Activated naive CD8-positive, alpha-beta T cell treated with anti-CD3 and anti-CD28 coated beads, Interleukin-2, amount 10 ng/mL, durations not matched to agents 7 days and 5 days (primary cell): ENCODE results near the gene SRP19. TPM values are rescaled to one million over a fixed set of nuclear protein-coding genes. Genes with fewer than 3 reads are reported as not detected.
"Not testable (repeated sequence)": the region's sequence is repeated elsewhere in the genome, so short reads cannot be mapped to it uniquely, and the experiment has no call there.

Experiments used
- ATAC-seq: fragments of 150-1000 bp; cut with Tn5 transposase; one replicate; pipeline ENCODE4 v1.10.0; 2021; ENCODE audit warnings: low read depth, moderate library complexity
- POLR2A ChIA-PET: fragments of 350-600 bp; sonication (Branson Sonifier 250); formaldehyde crosslinking; loops from one replicate; lab custom pipeline; 2021; ENCODE audit warnings: antibody characterized with exemption; lab: Charles Lee
- DNase-seq: peaks from one replicate; pipeline ENCODE4 v3.0.0; 2021
- H3K27ac Mint-ChIP-seq: one replicate; pipeline ENCODE4 v1.8.0; 2022; ENCODE audit warnings: mild to moderate bottlenecking, mixed read lengths
- H3K27me3 Mint-ChIP-seq: one replicate; pipeline ENCODE4 v1.8.0; 2022; ENCODE audit warnings: mild to moderate bottlenecking, moderate library complexity, mixed read lengths
- H3K36me3 Mint-ChIP-seq: one replicate; pipeline ENCODE4 v1.8.0; 2021; ENCODE audit warnings: mild to moderate bottlenecking, mixed read lengths
- H3K4me1 Mint-ChIP-seq: one replicate; pipeline ENCODE4 v1.8.0; 2021; ENCODE audit warnings: mixed read lengths
- H3K4me3 Mint-ChIP-seq: one replicate; pipeline ENCODE4 v1.8.0; 2022; ENCODE audit warnings: mild to moderate bottlenecking, moderate library complexity, mixed read lengths
- H3K9me3 Mint-ChIP-seq: one replicate; pipeline ENCODE4 v1.8.0; 2021; ENCODE audit warnings: mixed read lengths
- total RNA-seq, 2 experiments: library from RNA; stranded (reverse); gene quantifications; one replicate each; pipeline ENCODE4 v1.2.3, GENCODE V29; 2021

Gene SRP19
- total RNA-seq, 2 experiments from 2014 or later: 51.2 to 57.0 TPM

DNA sequence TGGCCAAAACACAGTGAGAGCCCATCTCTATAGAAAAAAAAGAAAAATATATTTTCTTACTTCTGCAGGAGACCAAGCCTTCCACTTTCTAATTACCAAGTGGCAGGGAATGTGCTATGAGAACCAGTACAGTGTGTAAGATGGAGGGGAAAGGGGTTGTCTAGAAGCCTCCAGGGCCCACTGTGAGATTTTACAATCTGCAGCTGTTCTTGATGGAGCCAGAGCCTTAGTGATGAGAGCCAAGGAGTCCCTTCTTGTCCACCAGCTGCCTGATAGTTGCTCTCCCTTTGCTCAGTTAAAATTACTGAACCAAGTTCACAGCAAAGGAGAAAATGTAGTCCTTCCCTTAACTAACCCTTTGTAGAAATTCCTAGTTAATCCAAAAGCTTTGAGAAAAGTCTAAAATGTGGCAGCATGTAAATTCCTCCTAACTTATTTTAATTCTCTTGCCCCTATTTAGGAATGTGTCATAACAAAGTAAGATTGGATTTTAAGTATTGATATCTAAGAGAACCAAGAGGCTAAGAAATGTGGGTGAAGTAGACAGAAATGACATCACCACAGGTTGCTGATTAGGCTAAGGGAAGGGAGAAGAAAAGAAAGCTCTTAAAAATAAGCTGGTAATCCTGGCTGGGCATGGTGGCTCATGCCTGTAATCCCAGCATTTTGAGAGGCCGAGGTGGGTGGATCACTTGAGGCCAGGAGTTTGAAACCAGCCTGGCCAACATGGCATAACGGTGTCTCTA, 19.3 kb downstream of the SRP19 start:
- POLR2A ChIA-PET: interaction anchor here (1.0 to 1.3 kb wide), 3 partner anchors 19 to 96 kb away, joined by 3 to 4 read pairs (median 3); partner anchors contain the start of genes DCP2 and SRP19
- H3K4me3 Mint-ChIP-seq: no peak overlapping the region

DNA sequence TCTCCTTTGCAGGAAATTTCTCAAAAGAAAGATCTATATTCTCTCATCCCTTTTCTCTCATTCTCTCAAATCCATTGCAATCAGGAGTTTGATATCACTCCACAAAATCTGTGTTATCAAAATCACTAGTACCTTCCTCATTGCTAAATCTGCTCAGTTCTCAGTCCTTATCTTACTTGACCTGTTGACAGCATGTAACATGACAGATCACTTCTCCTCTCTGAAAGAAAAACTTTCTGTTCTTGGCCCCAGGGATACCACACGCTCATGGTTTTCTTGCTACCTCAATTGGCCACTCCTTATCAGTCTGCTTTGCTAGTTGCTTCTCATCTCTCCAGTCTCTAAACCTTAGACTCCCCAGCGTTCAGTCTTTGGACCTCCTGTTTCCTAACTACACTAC, 22.1 kb downstream of the SRP19 start:
- H3K4me3 Mint-ChIP-seq: no peak overlapping the region

More for the DNA sequence above, 19.3 kb downstream of the SRP19 start:
- no peak for ATAC-seq
- Mint-ChIP-seq H3K27ac (peak overlapping the region; percentile 70), H3K4me1 (peaks cover 37% of the 10 kb centered on the region), H3K36me3 (peaks cover 27% of the 10 kb centered on the region), H3K9me3 (no peaks in the 10 kb centered on the region), H3K27me3 (no peaks in the 10 kb centered on the region)
- DNase-seq: no peak

DNA sequence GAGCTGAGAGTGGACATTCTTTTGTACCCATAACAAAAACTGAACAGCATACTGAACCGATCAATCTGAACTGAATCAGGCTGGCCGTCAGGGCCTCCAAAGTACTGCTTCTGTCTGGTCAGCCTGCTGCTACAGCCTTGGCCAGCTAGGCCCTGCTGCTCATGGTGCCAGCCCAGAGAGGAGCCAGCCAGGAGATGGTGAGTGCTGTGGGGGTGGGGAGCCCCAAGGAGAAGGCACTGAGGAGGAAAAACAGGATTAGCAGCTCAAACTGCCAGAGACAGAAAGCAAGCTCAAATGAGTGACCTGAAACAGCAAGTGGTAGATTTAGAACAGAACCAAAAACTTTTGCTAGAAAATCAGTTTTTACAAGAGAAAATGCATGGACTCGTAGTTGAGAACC, 23.9 kb downstream of the SRP19 start:
- ATAC-seq (no peak), DNase-seq (no peak)
- POLR2A ChIA-PET: no interaction called here
- H3K9me3 Mint-ChIP-seq: peaks cover 1% of the 10 kb centered on the region
- H3K27me3 Mint-ChIP-seq: no peaks in the 10 kb centered on the region
- peaks cover 37% of the 10 kb centered on the region for H3K36me3 Mint-ChIP-seq
- H3K4me1 Mint-ChIP-seq: peaks cover 41% of the 10 kb centered on the region
- H3K27ac Mint-ChIP-seq: peak overlapping the region; percentile 4
- no peak overlapping the region for H3K4me3 Mint-ChIP-seq

More for the DNA sequence above, 22.1 kb downstream of the SRP19 start:
- Mint-ChIP-seq H3K4me1 (peaks cover 46% of the 10 kb centered on the region), H3K27me3 (no peaks in the 10 kb centered on the region), H3K27ac (no peak overlapping the region), H3K36me3 (peaks cover 35% of the 10 kb centered on the region), H3K9me3 (no peaks in the 10 kb centered on the region)
- no peak for DNase-seq
- POLR2A ChIA-PET: no interaction called here
- no peak for ATAC-seq

DNA sequence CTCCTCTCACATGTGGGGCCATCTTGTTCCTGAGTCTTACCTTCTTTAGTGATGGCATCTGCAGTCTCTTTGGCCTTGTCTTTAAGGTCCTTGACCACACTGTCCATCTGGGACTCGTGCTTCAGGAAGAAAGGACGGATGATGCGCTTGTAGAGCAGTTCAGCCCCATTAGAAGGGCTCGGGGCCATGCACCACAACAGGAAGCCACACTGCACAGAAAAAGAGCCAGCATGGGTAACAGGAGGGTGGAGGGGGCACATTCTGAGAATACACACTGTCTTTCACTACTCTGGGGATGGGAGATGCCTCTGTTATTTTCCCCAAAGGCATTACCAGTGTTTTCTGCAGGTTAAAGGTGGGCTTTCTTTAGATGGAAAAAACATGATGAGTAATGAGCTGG, 25.9 kb downstream of the SRP19 start:
- peaks cover 40% of the 10 kb centered on the region for H3K36me3 Mint-ChIP-seq
- peak; percentile 44 for DNase-seq
- H3K27ac Mint-ChIP-seq: peak overlapping the region; percentile 71
- H3K4me1 Mint-ChIP-seq: peaks cover 36% of the 10 kb centered on the region
- peak; percentile 94 for ATAC-seq
- H3K4me3 Mint-ChIP-seq: peak overlapping the region; percentile 39
- H3K27me3 Mint-ChIP-seq: no peaks in the 10 kb centered on the region
- H3K9me3 Mint-ChIP-seq: peaks cover 1% of the 10 kb centered on the region
- POLR2A ChIA-PET: interaction anchor here (1.2 kb wide), 1 partner anchor 8 kb away, joined by 5 read pairs; no protein-coding TSS in a partner anchor

DNA sequence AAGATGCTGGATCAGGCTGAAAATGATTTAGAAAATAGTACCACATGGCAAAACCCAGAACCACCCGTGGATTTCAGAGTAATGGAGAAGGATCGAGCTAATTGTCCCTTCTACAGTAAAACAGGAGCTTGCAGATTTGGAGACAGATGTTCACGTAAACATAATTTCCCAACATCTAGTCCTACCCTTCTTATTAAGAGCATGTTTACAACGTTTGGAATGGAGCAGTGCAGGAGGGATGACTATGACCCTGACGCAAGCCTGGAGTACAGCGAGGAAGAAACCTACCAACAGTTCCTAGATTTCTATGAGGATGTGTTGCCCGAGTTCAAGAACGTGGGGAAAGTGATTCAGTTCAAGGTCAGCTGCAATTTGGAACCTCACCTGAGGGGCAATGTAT, 31.0 kb downstream of the SRP19 start:
- ATAC-seq, DNase-seq, H3K4me3 Mint-ChIP-seq, H3K27me3 Mint-ChIP-seq, H3K9me3 Mint-ChIP-seq: not testable (repeated sequence)
- POLR2A ChIA-PET: interaction anchor here (1.6 kb wide), 1 partner anchor 13 kb away, joined by 4 read pairs; no protein-coding TSS in a partner anchor
- Mint-ChIP-seq H3K27ac (peak overlapping the region; percentile 4), H3K4me1 (peaks cover 25% of the 10 kb centered on the region), H3K36me3 (peaks cover 36% of the 10 kb centered on the region)

DNA sequence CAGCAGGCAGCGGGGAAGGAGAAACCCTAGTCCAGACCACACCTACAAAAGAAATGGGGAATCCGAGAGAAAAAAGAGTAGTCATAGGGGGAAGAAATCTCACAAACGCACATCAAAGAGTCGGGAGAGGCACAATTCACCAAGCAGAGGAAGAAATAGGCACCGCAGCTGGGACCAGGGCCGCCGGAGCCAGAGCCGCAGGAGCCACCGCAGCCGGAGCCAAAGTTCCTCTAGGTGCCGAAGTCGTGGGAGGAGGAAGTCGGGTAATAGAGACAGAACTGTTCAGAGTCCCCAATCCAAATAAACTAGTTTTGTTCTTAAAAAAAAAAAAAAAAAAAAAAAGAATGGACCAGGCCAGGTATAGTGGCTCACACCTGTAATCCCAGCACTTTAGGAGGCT, 31.7 kb downstream of the SRP19 start:
- no peak for ATAC-seq
- H3K4me1 Mint-ChIP-seq: peaks cover 19% of the 10 kb centered on the region
- peaks cover 1% of the 10 kb centered on the region for H3K9me3 Mint-ChIP-seq
- DNase-seq: no peak
- no peak overlapping the region for H3K27ac Mint-ChIP-seq
- POLR2A ChIA-PET: interaction anchor here (1.6 kb wide), 1 partner anchor 14 kb away, joined by 4 read pairs; no protein-coding TSS in a partner anchor
- H3K4me3 Mint-ChIP-seq: no peak overlapping the region
- H3K36me3 Mint-ChIP-seq: peaks cover 38% of the 10 kb centered on the region
- H3K27me3 Mint-ChIP-seq: no peaks in the 10 kb centered on the region

DNA sequence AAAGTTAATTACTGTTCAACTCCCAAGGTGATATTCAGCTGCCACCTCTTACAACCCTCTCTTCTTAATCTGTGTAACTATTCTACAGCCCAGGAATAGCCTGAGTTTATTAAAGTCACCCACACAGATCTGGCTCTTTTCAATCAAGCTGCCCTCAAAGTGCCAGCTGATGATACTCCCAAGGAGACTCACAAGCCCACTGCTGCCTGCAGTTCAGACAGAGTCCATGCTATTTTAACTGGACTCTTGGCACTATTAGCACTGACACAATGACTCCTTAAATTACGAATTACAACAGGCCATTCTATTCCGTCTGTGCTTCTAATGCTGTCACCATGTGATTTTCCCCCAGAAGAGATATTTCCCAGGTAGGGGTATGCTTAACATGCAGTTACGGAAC, 34.6 kb downstream of the SRP19 start:
- H3K4me3 Mint-ChIP-seq: no peak overlapping the region
- H3K36me3 Mint-ChIP-seq: peaks cover 38% of the 10 kb centered on the region
- no peak overlapping the region for H3K27ac Mint-ChIP-seq
- H3K27me3 Mint-ChIP-seq: no peaks in the 10 kb centered on the region
- peaks cover 9% of the 10 kb centered on the region for H3K4me1 Mint-ChIP-seq
- H3K9me3 Mint-ChIP-seq: no peaks in the 10 kb centered on the region
- POLR2A ChIA-PET: interaction anchor here (1.0 kb wide), 1 partner anchor 9 kb away, joined by 3 read pairs; no protein-coding TSS in a partner anchor
- DNase-seq (no peak), ATAC-seq (no peak)

DNA sequence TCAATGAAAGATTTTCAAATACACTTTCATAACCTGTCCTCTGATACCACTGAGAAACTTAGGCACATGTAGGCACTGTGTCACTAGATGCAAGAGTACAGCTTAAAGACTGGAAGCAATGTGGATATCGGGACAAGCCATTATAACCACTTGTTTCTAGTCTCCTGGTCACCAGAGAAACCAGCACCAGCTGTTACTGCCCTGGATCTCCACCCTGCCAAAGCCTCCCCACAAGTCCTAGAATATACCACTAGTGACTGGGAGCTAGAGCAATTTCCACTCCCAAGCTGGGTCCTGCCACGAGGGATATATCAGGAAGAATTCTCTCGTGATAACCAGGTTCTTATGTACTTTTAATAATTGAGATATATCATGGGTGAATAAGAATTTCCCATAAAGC, 41.5 kb downstream of the SRP19 start:
- no peaks in the 10 kb centered on the region for H3K9me3 Mint-ChIP-seq
- no peaks in the 10 kb centered on the region for H3K27me3 Mint-ChIP-seq
- ATAC-seq: no peak
- DNase-seq: no peak
- peaks cover 29% of the 10 kb centered on the region for H3K36me3 Mint-ChIP-seq
- H3K4me3 Mint-ChIP-seq: no peak overlapping the region
- POLR2A ChIA-PET: interaction anchor here (1.0 to 2.0 kb wide), 2 partner anchors 14 to 19 kb away, joined by 4 to 5 read pairs; partner anchors contain the start of gene REEP5
- peaks cover 4% of the 10 kb centered on the region for H3K4me1 Mint-ChIP-seq
- H3K27ac Mint-ChIP-seq: no peak overlapping the region

DNA sequence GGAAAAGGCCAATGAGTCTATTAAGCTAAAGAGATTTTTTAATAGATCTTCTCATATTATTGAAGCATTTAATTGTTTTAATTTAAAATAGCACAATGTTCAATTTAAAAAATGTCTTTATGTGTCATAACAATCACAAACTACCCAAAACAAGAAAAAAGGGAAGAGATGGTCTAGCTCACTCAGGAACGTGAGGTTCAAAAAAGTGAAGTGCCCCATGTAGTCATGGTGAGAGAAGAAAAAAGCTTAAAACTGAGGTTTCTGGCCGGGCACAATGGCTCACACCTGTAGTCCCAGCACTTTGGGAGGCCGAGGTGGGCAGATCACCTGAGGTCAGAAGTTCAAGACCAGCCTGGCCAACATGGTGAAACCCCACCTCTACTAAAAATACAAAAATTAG, 43.9 kb downstream of the SRP19 start:
- ATAC-seq, H3K4me3 Mint-ChIP-seq, H3K4me1 Mint-ChIP-seq, H3K27ac Mint-ChIP-seq, H3K27me3 Mint-ChIP-seq, H3K9me3 Mint-ChIP-seq, DNase-seq: not testable (repeated sequence)
- peaks cover 27% of the 10 kb centered on the region for H3K36me3 Mint-ChIP-seq
- POLR2A ChIA-PET: interaction anchor here (1.2 kb wide), 1 partner anchor 9 kb away, joined by 3 read pairs; no protein-coding TSS in a partner anchor

DNA sequence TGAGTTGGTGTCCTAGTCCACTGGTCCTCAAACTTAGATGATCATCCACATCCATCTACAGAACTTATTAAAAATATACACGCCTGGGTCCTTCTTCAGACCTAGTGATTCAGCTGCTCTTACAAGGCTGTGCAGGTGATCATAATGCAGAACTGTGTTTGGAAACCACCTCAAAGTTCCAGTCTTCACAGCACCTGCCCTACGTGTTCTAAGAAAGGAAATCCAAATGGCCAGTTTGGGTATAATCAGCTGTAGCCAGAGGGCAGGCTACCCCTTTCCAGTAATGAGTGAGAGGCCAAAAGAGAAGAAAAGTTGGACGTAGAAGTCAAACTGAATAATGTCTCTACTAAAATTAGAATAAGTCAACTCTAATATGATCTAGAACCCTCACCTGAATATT, 45.5 kb downstream of the SRP19 start:
- Mint-ChIP-seq H3K36me3 (peaks cover 31% of the 10 kb centered on the region), H3K4me3 (no peak overlapping the region), H3K27ac (no peak overlapping the region), H3K9me3 (no peaks in the 10 kb centered on the region), H3K4me1 (peaks cover 7% of the 10 kb centered on the region), H3K27me3 (no peaks in the 10 kb centered on the region)
- no peak for ATAC-seq
- DNase-seq: no peak
- POLR2A ChIA-PET: no interaction called here

DNA sequence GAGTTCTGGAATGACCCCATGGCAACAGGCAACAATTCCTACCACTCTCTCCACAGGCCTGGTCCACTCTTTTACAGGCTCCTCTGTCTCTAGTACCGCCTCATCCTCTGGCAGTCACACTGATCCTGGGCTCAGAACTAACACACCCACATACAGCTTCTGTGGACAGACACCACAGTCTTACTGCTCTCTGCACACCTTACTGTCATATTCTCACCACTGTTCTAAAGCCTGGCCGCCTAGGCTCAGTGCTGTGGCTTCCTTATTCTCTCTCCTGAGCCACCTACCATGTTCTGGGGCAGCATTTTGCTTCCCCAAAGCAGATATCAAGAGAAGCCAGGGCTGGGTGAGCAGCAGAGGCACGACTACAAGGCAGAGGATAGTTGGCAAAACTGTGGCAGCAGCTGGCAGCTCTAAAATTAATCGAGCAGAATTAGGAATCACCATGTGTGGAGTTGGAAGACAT, 46.1 kb downstream of the SRP19 start:
- Mint-ChIP-seq H3K36me3 (peaks cover 34% of the 10 kb centered on the region), H3K27ac (no peak overlapping the region)
- POLR2A ChIA-PET: no interaction called here

DNA sequence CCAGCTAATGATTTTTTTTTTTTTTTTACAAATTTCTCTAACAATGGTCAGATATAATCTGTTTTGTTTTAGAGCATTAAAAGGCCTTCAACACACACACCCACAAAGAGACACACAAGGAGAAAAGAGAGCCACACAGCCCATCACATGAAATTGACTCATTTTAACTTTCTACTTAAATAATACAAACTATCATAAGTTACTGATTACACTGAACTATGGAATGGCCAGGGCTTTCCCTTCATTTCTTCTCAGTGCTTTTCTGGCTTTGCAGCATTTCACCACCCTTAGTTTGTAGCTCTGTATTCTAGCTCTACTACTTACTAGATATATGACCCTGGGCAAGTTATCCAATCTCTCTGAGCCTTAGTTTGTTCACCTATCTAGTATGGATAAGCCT, 47.8 kb downstream of the SRP19 start:
- ATAC-seq (no peak), DNase-seq (no peak)
- Mint-ChIP-seq H3K27me3 (no peaks in the 10 kb centered on the region), H3K27ac (no peak overlapping the region), H3K4me3 (no peak overlapping the region), H3K4me1 (peaks cover 14% of the 10 kb centered on the region), H3K9me3 (no peaks in the 10 kb centered on the region), H3K36me3 (peaks cover 41% of the 10 kb centered on the region)
- POLR2A ChIA-PET: interaction anchor here (0.6 kb wide), 1 partner anchor 47 kb away, joined by 3 read pairs; no protein-coding TSS in a partner anchor

More for the DNA sequence above, 46.1 kb downstream of the SRP19 start:
- no peak for ATAC-seq
- DNase-seq: no peak
- Mint-ChIP-seq H3K4me1 (peaks cover 8% of the 10 kb centered on the region), H3K9me3 (no peaks in the 10 kb centered on the region), H3K27me3 (no peaks in the 10 kb centered on the region), H3K4me3 (no peak overlapping the region)

DNA sequence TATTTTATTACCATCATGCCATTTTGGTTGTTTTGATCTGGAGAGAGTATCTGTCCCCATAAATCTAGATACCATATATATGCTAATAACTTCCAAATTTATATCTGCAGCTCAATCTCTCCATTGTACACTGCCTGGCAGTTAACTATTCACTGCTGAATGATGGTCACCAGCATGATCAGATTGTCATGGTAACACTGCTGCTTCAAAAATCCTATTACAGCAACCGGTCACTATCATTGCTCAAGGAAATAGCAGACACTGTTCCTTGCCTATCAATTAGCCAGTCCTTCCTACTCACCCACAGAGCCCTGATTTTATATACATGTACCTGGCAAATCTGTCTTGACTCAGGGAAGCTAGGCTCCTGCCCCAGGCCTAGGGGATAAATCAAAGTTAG, 49.4 kb downstream of the SRP19 start:
- POLR2A ChIA-PET: interaction anchor here (0.8 kb wide), 1 partner anchor 11 kb away, joined by 3 read pairs; the partner anchor contains the start of gene REEP5
- Mint-ChIP-seq H3K4me3 (no peak overlapping the region), H3K36me3 (peaks cover 44% of the 10 kb centered on the region), H3K27ac (no peak overlapping the region), H3K4me1 (peaks cover 19% of the 10 kb centered on the region), H3K27me3 (no peaks in the 10 kb centered on the region), H3K9me3 (no peaks in the 10 kb centered on the region)
- no peak for ATAC-seq
- DNase-seq: no peak
